H1 (cell line): Measurements from ENCODE around the gene PTPRD. TPM values are rescaled to one million over a fixed set of nuclear protein-coding genes. Genes with fewer than 3 reads are reported as not detected.

Experiments
- CTCF ChIA-PET: fragments of 300-600 bp; sonication (Branson Sonifier 250); formaldehyde crosslinking; loops from one replicate; lab custom pipeline; 2021; ENCODE audit not compliant: partially characterized antibody; lab: Charles Lee
- POLR2A ChIA-PET: fragments of 300-600 bp; sonication (Branson Sonifier 250); formaldehyde crosslinking; loops from one replicate; lab custom pipeline; 2021; ENCODE audit warnings: inconsistent platforms; ENCODE audit not compliant: partially characterized antibody; lab: Charles Lee
- DNase-seq, 2 experiments: peaks; one replicate each; pipeline versions ENCODE4 v3.0.0 to v3.0.0-alpha.2; 2010 to 2022; ENCODE audit warnings: low spot score in 2 of 2, low read depth in 1 of 2, mixed read lengths in 1 of 2
- FAIRE-seq: peaks from 2 replicates; lab custom pipeline; 2011; peaks lifted over from hg19 to GRCh38; lab: Jason Lieb, UNC
- H2AFZ ChIP-seq: 2 replicates; pipeline ENCODE4 v1.8.1; 2012; ENCODE audit warnings: low read length, inconsistent platforms
- H2AK5ac ChIP-seq: 2 replicates; pipeline ENCODE4 v1.6.1; 2013; ENCODE audit warnings: low read depth, low read length
- H2BK120ac ChIP-seq: replicated peaks from 2 replicates; pipeline ENCODE3; 2013; ENCODE audit warnings: low read depth, low read length, inconsistent platforms
- H2BK12ac ChIP-seq: 2 replicates; pipeline ENCODE4 v1.6.1; 2013; ENCODE audit warnings: low read depth, low read length
- H2BK15ac ChIP-seq: 2 replicates; pipeline ENCODE4 v1.6.1; 2013; ENCODE audit warnings: low read length
- H2BK20ac ChIP-seq: 2 replicates; pipeline ENCODE4 v1.6.1; 2013; ENCODE audit warnings: low read length
- H2BK5ac ChIP-seq: 2 replicates; pipeline ENCODE4 v1.6.1; 2013; ENCODE audit warnings: low read depth, low read length
- H3K14ac ChIP-seq: 2 replicates; pipeline ENCODE4 v1.6.1; 2013; ENCODE audit warnings: inconsistent platforms; ENCODE audit not compliant: insufficient read length
- H3K18ac ChIP-seq: 2 replicates; pipeline ENCODE4 v1.6.1; 2013; ENCODE audit warnings: low read length; ENCODE audit errors: extremely low read depth
- H3K23ac ChIP-seq: 2 replicates; pipeline ENCODE4 v1.6.1; 2013; ENCODE audit warnings: inconsistent platforms; ENCODE audit not compliant: insufficient read length
- H3K23me2 ChIP-seq: 2 replicates; pipeline ENCODE4 v1.6.1; 2013; ENCODE audit warnings: low read depth, low read length
- H3K27ac ChIP-seq: 2 replicates; pipeline ENCODE4 v1.6.1; 2011; ENCODE audit warnings: low read depth, low read length, inconsistent platforms
- H3K27me3 ChIP-seq, 4 experiments: replicated peaks in 1 of 4; 1 replicate in 1 of 4; 2 replicates in 3 of 4; pipeline versions ENCODE4 v1.6.1 to v1.8.1; 2011 to 2013; ENCODE audit warnings: low read length in 3 of 4, mild to moderate bottlenecking in 3 of 4, inconsistent platforms in 2 of 4, mixed read lengths in 2 of 4, moderate library complexity in 1 of 4; ENCODE audit not compliant: control insufficient read depth in 3 of 4, insufficient read depth in 3 of 4; ENCODE audit errors: extremely low read depth in 1 of 4
- H3K36me3 ChIP-seq, 4 experiments: 2 replicates each; pipeline versions ENCODE4 v1.6.1 to v1.8.1; 2011 to 2013; ENCODE audit warnings: mild to moderate bottlenecking in 4 of 4, low read length in 3 of 4, moderate library complexity in 2 of 4, control low read depth in 1 of 4, inconsistent platforms in 1 of 4; ENCODE audit not compliant: insufficient read depth in 4 of 4, control insufficient read depth in 2 of 4
- H3K4ac ChIP-seq: replicated peaks from 2 replicates; pipeline ENCODE3; 2013; ENCODE audit warnings: low read length, low read depth, mixed read lengths, inconsistent platforms; ENCODE audit not compliant: insufficient read length
- H3K4me1 ChIP-seq, 4 experiments: replicated peaks in 1 of 4; 1 replicate in 1 of 4; 2 replicates in 3 of 4; pipeline versions ENCODE4 v1.6.1 to v1.8.1; 2011 to 2013; ENCODE audit warnings: low read length in 3 of 4, inconsistent platforms in 2 of 4, mixed read lengths in 1 of 4; ENCODE audit not compliant: insufficient read depth in 4 of 4, control insufficient read depth in 3 of 4
- H3K4me2 ChIP-seq, 2 experiments: 2 replicates each; pipeline versions ENCODE4 v1.6.1 to v1.8.1; 2011 to 2013; ENCODE audit warnings: low read depth in 2 of 2, low read length in 2 of 2, control low read depth in 1 of 2, inconsistent platforms in 1 of 2, mild to moderate bottlenecking in 1 of 2; ENCODE audit not compliant: insufficient read depth in 1 of 2
- H3K4me3 ChIP-seq, 4 experiments: fragments of 200-600, 300-600 bp in 1 of 4; sonication (generic), shearing (Covaris generic), sonication (Bioruptor Twin) in 1 of 4; 2 replicates each; pipeline versions ENCODE4 v1.5.1 to v1.8.1; 2011 to 2016; ENCODE audit warnings: low read length in 4 of 4, low read depth in 3 of 4, control low read depth in 2 of 4, inconsistent platforms in 2 of 4, mild to moderate bottlenecking in 2 of 4, mixed read lengths in 1 of 4, moderate library complexity in 1 of 4; ENCODE audit not compliant: insufficient read depth in 2 of 4; ENCODE audit errors: extremely low read depth in 1 of 4
- H3K56ac ChIP-seq: replicated peaks from 2 replicates; pipeline ENCODE3; 2013; ENCODE audit warnings: low read depth, mild to moderate bottlenecking, mixed read lengths, low read length, inconsistent platforms; ENCODE audit not compliant: insufficient read length
- H3K79me1 ChIP-seq: 2 replicates; pipeline ENCODE4 v1.6.1; 2013; ENCODE audit warnings: low read depth, low read length, control low read depth
- H3K79me2 ChIP-seq, 2 experiments: 2 replicates each; pipeline versions ENCODE4 v1.6.1 to v1.8.1; 2012 to 2013; ENCODE audit warnings: low read length in 2 of 2, mild to moderate bottlenecking in 2 of 2, inconsistent platforms in 1 of 2; ENCODE audit not compliant: insufficient read depth in 2 of 2, control insufficient read depth in 1 of 2
- H3K9ac ChIP-seq, 4 experiments: replicated peaks in 1 of 4; 1 replicate in 1 of 4; 2 replicates in 3 of 4; pipeline versions ENCODE4 v1.6.1 to v1.8.1; 2011 to 2013; ENCODE audit warnings: low read depth in 3 of 4, low read length in 3 of 4, control low read depth in 2 of 4, mild to moderate bottlenecking in 2 of 4, moderate library complexity in 2 of 4, inconsistent platforms in 1 of 4; ENCODE audit errors: extremely low read depth in 1 of 4
- H3K9me3 ChIP-seq, 2 experiments: 2 replicates each; pipeline versions ENCODE4 v1.6.1 to v1.8.1; 2012 to 2013; ENCODE audit warnings: mild to moderate bottlenecking in 2 of 2, moderate library complexity in 2 of 2, control low read depth in 1 of 2, inconsistent platforms in 1 of 2, low read depth in 1 of 2, low read length in 1 of 2, mixed read lengths in 1 of 2; ENCODE audit not compliant: insufficient read depth in 2 of 2
- H4K20me1 ChIP-seq, 2 experiments: replicated peaks in 1 of 2; 2 replicates each; pipeline versions ENCODE3 to v1.8.1; 2011 to 2013; ENCODE audit warnings: inconsistent platforms in 2 of 2, low read length in 2 of 2, mild to moderate bottlenecking in 1 of 2; ENCODE audit not compliant: insufficient read depth in 2 of 2, control insufficient read depth in 1 of 2
- H4K5ac ChIP-seq: 2 replicates; pipeline ENCODE4 v1.6.1; 2013; ENCODE audit warnings: low read length, low read depth, mixed read lengths, inconsistent platforms; ENCODE audit not compliant: insufficient read length
- H4K8ac ChIP-seq: 2 replicates; pipeline ENCODE4 v1.8.0; 2013; ENCODE audit warnings: mild to moderate bottlenecking, moderate library complexity, low read length, inconsistent platforms; ENCODE audit not compliant: insufficient read depth; ENCODE audit errors: extremely low read depth
- H4K91ac ChIP-seq: replicated peaks from 2 replicates; pipeline ENCODE3; 2013; ENCODE audit warnings: low read length, mixed read lengths, inconsistent platforms; ENCODE audit not compliant: insufficient read length
- BACH1 ChIP-seq: IDR thresholded peaks from 2 replicates; pipeline ENCODE4 v1.6.1; 2012; ENCODE audit warnings: low read length, improper control_type of control experiment
- CREB1 ChIP-seq: IDR thresholded peaks from 2 replicates; pipeline ENCODE4 v1.6.1; 2012; ENCODE audit warnings: inconsistent platforms
- CTBP2 ChIP-seq: IDR thresholded peaks from 2 replicates; pipeline ENCODE4 v1.7.0; 2011; ENCODE audit warnings: borderline replicate concordance, mild to moderate bottlenecking, moderate library complexity, mixed read lengths, low read length; ENCODE audit not compliant: insufficient read depth, insufficient read length
- GTF2F1 ChIP-seq: IDR thresholded peaks from 2 replicates; pipeline ENCODE4 v1.6.1; 2012; ENCODE audit warnings: low read depth, low read length, improper control_type of control experiment, borderline replicate concordance
- JUND ChIP-seq: IDR thresholded peaks from 2 replicates; pipeline ENCODE4 v1.6.1; 2011; ENCODE audit warnings: mild to moderate bottlenecking, improper control_type of control experiment, low read length
- KDM4A ChIP-seq: IDR thresholded peaks from one replicate; pipeline ENCODE4 v1.7.1; 2012; ENCODE audit warnings: low read depth, mild to moderate bottlenecking, moderate library complexity, low read length, inconsistent platforms; ENCODE audit not compliant: severe bottlenecking
- KDM5A ChIP-seq: fragments of 200-600 bp; IDR thresholded peaks from 2 replicates; pipeline ENCODE4 v1.7.1; 2012; ENCODE audit warnings: mild to moderate bottlenecking, low read length, inconsistent platforms, mixed read lengths
- POLR2A ChIP-seq, 2 experiments: IDR thresholded peaks; 1 replicate in 1 of 2; 2 replicates in 1 of 2; pipeline ENCODE4 v1.6.1; 2011; ENCODE audit warnings: low read depth in 2 of 2, low read length in 2 of 2, mild to moderate bottlenecking in 2 of 2; ENCODE audit errors: control extremely low read depth in 1 of 2
- POU5F1 ChIP-seq: IDR thresholded peaks from 2 replicates; pipeline ENCODE4 v1.6.1; 2011; ENCODE audit warnings: low read depth, mild to moderate bottlenecking, low read length, moderate library complexity
- RAD21 ChIP-seq, 2 experiments: IDR thresholded peaks in 1 of 2; conservative IDR thresholded peaks in 1 of 2; 2 replicates each; pipeline ENCODE4 v1.6.1; 2011; ENCODE audit warnings: low read depth in 2 of 2, low read length in 2 of 2, improper control_type of control experiment in 1 of 2, inconsistent platforms in 1 of 2, mild to moderate bottlenecking in 1 of 2, moderate library complexity in 1 of 2
- SIX5 ChIP-seq: IDR thresholded peaks from 2 replicates; pipeline ENCODE4 v1.6.1; 2011; ENCODE audit warnings: mild to moderate bottlenecking, low read depth, low read length
- SP2 ChIP-seq: IDR thresholded peaks from 2 replicates; pipeline ENCODE4 v1.6.1; 2012; ENCODE audit warnings: mild to moderate bottlenecking, low read length, inconsistent platforms
- ZNF274 ChIP-seq: IDR thresholded peaks from 2 replicates; pipeline ENCODE4 v1.7.0; 2012; ENCODE audit warnings: low read length, borderline replicate concordance; ENCODE audit errors: extremely low read depth
- whole genome bisulfite sequencing, 2 experiments: shearing (Covaris generic) in 1 of 2; methylation state at CpG; one replicate each; pipeline versions ENCODE4 v1.1.6 to v1.1.7; 2013 to 2015; ENCODE audit warnings: low lambda C conversion rate in 2 of 2, mixed read lengths in 2 of 2, inconsistent platforms in 1 of 2, low coverage in 1 of 2, missing lambda C conversion rate in 1 of 2; ENCODE audit not compliant: insufficient replicate concordance in 2 of 2, insufficient coverage in 1 of 2, insufficient read length in 1 of 2; ENCODE audit errors: extremely low coverage in 1 of 2, missing lambda C conversion rate in 1 of 2; 5-methylcytosine and 5-hydroxymethylcytosine counted together
- polyA plus RNA-seq, 7 experiments: library from polyadenylated mRNA; depleted of rRNA in 3 of 7; stranded (reverse) in 5 of 7; unstranded in 2 of 7; fragments of >200 nt in 5 of 7; fragments of 200-250 nt in 2 of 7; gene quantifications; 1 replicate in 5 of 7; 2 replicates in 1 of 7; 4 replicates in 1 of 7; pipeline versions ENCODE4 v1.2.1 to v1.2.3, GENCODE V29; 2011 to 2013; ENCODE audit warnings: missing spikeins in 2 of 7, mixed read lengths in 2 of 7
- total RNA-seq: library from RNA; stranded (reverse); fragmentation: NEBNext Ultra II Directional; extraction: Animal tissue kit (Norgen Biotek cat#: 25700); gene quantifications from 2 replicates; pipeline ENCODE4 v1.2.1, GENCODE V29; 2021
- TF ChIP-seq, protein P1 (sequence below): IDR thresholded peaks from 2 replicates; pipeline ENCODE4 v1.6.1; 2012; ENCODE audit warnings: low read length, inconsistent platforms

The PTPRD gene
- total and polyA plus RNA-seq, 2 of the 8 experiments (the other 6 are each of a cell fraction or from before 2014, with no cell fraction given) = 17.2 to 77.0 TPM

DNA sequence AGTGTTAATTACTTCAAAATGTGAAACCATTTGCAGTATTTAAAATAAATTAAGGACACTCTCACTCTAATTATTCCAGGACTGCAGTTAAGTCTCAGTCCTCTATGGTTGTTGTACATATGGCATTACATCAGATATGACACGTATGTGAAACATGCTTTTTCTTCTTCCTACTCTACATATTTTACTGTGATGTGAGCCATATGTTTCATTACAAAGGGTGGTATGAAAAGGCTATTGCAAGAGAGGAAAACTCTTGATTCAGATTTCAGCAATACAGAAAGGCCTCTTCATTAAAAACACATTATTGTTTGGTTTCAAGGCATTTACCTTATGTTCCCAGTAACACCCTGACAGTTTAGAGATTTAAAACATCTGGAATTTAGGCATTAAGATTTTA, 1848.8 kb downstream of the PTPRD start:
- Histone ChIP-seq H2AK5ac (no peak overlapping the region), H3K9me3 (no peaks in the 10 kb centered on the region), H4K8ac (no peak overlapping the region), H3K27ac (no peak overlapping the region), H2AFZ (no peak overlapping the region), H4K20me1 (peaks cover 0 to 1% of the 10 kb centered on the region in 2 experiments), H3K36me3 (no peaks in the 10 kb centered on the region), H2BK12ac (no peak overlapping the region), H4K5ac (no peak overlapping the region), H2BK20ac (no peak overlapping the region), H2BK5ac (no peak overlapping the region), H3K4me1 (peaks cover 0 to 3% (median 0%) of the 10 kb centered on the region in 4 experiments; a peak in 1 of 7 replicates), H3K9ac (no peak overlapping the region), H3K23ac (no peak overlapping the region), H2BK15ac (no peak overlapping the region), H3K79me1 (no peaks in the 10 kb centered on the region), H3K56ac (no peak overlapping the region), H3K4ac (no peak overlapping the region), H4K91ac (no peak overlapping the region), H3K23me2 (no peaks in the 10 kb centered on the region; the same call in 1 of the 2 replicates), H2BK120ac (no peak overlapping the region), H3K4me2 (no peak overlapping the region), H3K14ac (no peak overlapping the region), H3K18ac (no peak overlapping the region), H3K27me3 (no peaks in the 10 kb centered on the region), H3K4me3 (no peak overlapping the region), H3K79me2 (no peaks in the 10 kb centered on the region)
- POLR2A ChIA-PET = no interaction called here
- no peak for DNase-seq
- CTCF ChIA-PET = interaction anchor here (0.7 to 2.8 kb wide), 2 partner anchors 21 to 85 kb away, joined by 4 to 10 read pairs; no protein-coding TSS in a partner anchor
- FAIRE-seq = no peak
- 88% methylated on average over 1 of the region's 1 CpG; no CpG with 5 or more reads in 1 of the 2 experiments for WGBS, 2 experiments
- TF ChIP-seq KDM5A (no peak), CTBP2 (no peak), BACH1 (no peak), RAD21 (IDR thresholded peaks at IDR 0.05 in 1 of 2, conservative IDR thresholded peaks at IDR 0.05 in 1 of 2; ENCODE audit: low read depth in 2 of 2, low read length in 2 of 2) (no peak), POLR2A (IDR thresholded peaks at IDR 0.05; ENCODE audit: control extremely low read depth in 1 of 2, low read depth in 2 of 2, low read length in 2 of 2) (no peak), CREB1 (no peak), SP2 (no peak), ZNF274 (no peak), JUND (no peak), SIX5 (no peak), KDM4A (no peak), GTF2F1 (no peak), POU5F1 (no peak)
- TF ChIP-seq, protein P1, sequence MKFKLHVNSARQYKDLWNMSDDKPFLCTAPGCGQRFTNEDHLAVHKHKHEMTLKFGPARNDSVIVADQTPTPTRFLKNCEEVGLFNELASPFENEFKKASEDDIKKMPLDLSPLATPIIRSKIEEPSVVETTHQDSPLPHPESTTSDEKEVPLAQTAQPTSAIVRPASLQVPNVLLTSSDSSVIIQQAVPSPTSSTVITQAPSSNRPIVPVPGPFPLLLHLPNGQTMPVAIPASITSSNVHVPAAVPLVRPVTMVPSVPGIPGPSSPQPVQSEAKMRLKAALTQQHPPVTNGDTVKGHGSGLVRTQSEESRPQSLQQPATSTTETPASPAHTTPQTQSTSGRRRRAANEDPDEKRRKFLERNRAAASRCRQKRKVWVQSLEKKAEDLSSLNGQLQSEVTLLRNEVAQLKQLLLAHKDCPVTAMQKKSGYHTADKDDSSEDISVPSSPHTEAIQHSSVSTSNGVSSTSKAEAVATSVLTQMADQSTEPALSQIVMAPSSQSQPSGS = no peak
